CD4-positive, CD25-positive, alpha-beta regulatory T cell (primary cell): ENCODE results near the gene LTV1. TPM values are rescaled to one million over a fixed set of nuclear protein-coding genes. Genes with fewer than 3 reads are reported as not detected.

Source experiments
- ATAC-seq, 2 donors: fragments of 150-1000 bp; cut with Tn5 transposase; one replicate each; pipeline ENCODE4 v1.10.0; 2021; ENCODE audit warnings: low read depth in 2 of 2, moderate number of reproducible peaks in 2 of 2, moderate library complexity in 1 of 2
- DNase-seq, 3 donors: peaks; one replicate each; pipeline versions ENCODE4 v3.0.0 to v3.0.0-alpha.2; 2012 to 2022; ENCODE audit warnings: mixed read lengths in 1 of 3
- H3K27ac ChIP-seq: one replicate; pipeline ENCODE4 v1.7.0; 2013; ENCODE audit warnings: mild to moderate bottlenecking, low read length; ENCODE audit not compliant: insufficient read depth, poor library complexity, severe bottlenecking
- H3K27me3 ChIP-seq: one replicate; pipeline ENCODE4 v1.7.0; 2013; ENCODE audit warnings: low read length; ENCODE audit not compliant: control insufficient read depth, insufficient read depth
- H3K36me3 ChIP-seq: one replicate; pipeline ENCODE4 v1.7.0; 2013; ENCODE audit warnings: mild to moderate bottlenecking, low read length, moderate library complexity; ENCODE audit not compliant: control insufficient read depth, insufficient read depth
- H3K4me1 ChIP-seq: 2 replicates; pipeline ENCODE4 v1.7.0; 2013; ENCODE audit warnings: mild to moderate bottlenecking, low read length; ENCODE audit not compliant: insufficient read depth, control insufficient read depth, poor library complexity, severe bottlenecking
- H3K4me3 ChIP-seq: one replicate; pipeline ENCODE4 v1.7.0; 2013; ENCODE audit warnings: low read depth, mild to moderate bottlenecking, low read length, moderate library complexity
- H3K9me3 ChIP-seq, 2 experiments: 1 replicate in 1 of 2; 2 replicates in 1 of 2; pipeline ENCODE4 v1.7.0; 2013; ENCODE audit warnings: low read length in 2 of 2, mild to moderate bottlenecking in 1 of 2, moderate library complexity in 1 of 2; ENCODE audit not compliant: control insufficient read depth in 2 of 2
- H3K27ac Mint-ChIP-seq, 3 donors: one replicate each; pipeline ENCODE4 v1.8.0; 2020 to 2022; ENCODE audit warnings: mild to moderate bottlenecking in 3 of 3, mixed read lengths in 3 of 3, moderate library complexity in 2 of 3
- H3K27me3 Mint-ChIP-seq: one replicate; pipeline ENCODE4 v1.8.0; 2022; ENCODE audit warnings: mild to moderate bottlenecking, mixed read lengths
- H3K36me3 Mint-ChIP-seq: one replicate; pipeline ENCODE4 v1.8.0; 2020; ENCODE audit warnings: mixed read lengths
- H3K4me1 Mint-ChIP-seq, 4 donors: one replicate each; pipeline ENCODE4 v1.8.0; 2020 to 2022; ENCODE audit warnings: mixed read lengths in 4 of 4, mild to moderate bottlenecking in 1 of 4
- H3K4me3 Mint-ChIP-seq, 4 donors: one replicate each; pipeline ENCODE4 v1.8.0; 2020 to 2022; ENCODE audit warnings: mild to moderate bottlenecking in 4 of 4, mixed read lengths in 4 of 4, moderate library complexity in 3 of 4
- H3K9me3 Mint-ChIP-seq, 7 donors: one replicate each; pipeline ENCODE4 v1.8.0; 2020 to 2022; ENCODE audit warnings: mixed read lengths in 7 of 7, mild to moderate bottlenecking in 3 of 7, moderate library complexity in 2 of 7
- polyA plus RNA-seq, 4 donors: library from polyadenylated mRNA; unstranded; fragments of 300-500 nt; fragmentation: Illumina TruSeq; gene quantifications; one replicate each; pipeline ENCODE4 v1.2.3, GENCODE V29; 2021
- total RNA-seq: library from RNA; stranded (reverse); gene quantifications from one replicate; pipeline ENCODE4 v1.2.3, GENCODE V29; 2022

LTV1 gene
- total and polyA plus RNA-seq, 5 donors from 2014 or later = 17.4 to 24.2 (median 19.0) TPM

DNA sequence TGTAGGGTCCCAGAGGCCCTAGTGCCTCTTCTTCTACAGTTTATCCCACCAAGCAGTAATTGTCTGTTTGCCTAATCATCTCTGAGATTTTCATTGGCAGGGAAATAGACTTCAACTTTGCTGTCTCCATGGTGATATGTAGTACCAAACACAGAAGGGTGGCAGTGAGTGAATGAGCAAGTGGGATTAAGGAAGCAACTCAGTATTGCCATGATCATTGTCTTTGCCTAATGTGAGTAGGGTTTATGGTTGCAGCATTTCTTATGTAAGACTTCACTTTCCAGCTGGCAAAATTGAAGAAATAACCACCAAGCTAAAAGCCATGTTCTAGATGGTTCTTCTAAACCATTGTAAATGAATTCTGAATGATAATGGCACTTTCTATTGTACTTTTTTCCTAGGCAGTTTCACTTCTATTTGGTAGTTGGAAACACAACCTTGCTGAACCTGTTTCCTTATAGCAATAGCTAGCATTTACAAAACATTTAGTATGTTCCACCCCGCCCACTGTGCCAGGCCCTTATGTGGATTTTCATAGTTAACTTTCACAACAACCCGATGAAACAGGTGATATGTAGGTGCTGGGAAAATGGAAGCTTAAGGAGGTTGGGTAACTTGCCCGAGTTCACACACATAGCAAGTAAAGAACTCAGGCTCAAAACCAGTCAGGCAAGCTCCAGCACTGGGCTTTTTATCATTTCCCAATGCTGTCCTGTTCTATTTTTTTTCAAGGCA is 53.2 kb downstream of the LTV1 start:
- ATAC-seq = no peak
- Histone ChIP-seq H3K4me1 (no peaks in the 10 kb centered on the region), H3K27ac (no peak overlapping the region), H3K27me3 (no peaks in the 10 kb centered on the region), H3K36me3 (no peaks in the 10 kb centered on the region), H3K9me3 (no peaks in the 10 kb centered on the region), H3K4me3 (no peak overlapping the region)
- peaks cover 0 to 7% (median 2%) of the 10 kb centered on the region in 4 donors for H3K4me1 Mint-ChIP-seq
- peak overlapping the region in 1 of 3 donors; percentile 25 for H3K27ac Mint-ChIP-seq
- DNase-seq = no peak
- H3K9me3 Mint-ChIP-seq = no peaks in the 10 kb centered on the region
- no peaks in the 10 kb centered on the region for H3K27me3 Mint-ChIP-seq
- peaks cover 11% of the 10 kb centered on the region for H3K36me3 Mint-ChIP-seq
- no peak overlapping the region for H3K4me3 Mint-ChIP-seq

DNA sequence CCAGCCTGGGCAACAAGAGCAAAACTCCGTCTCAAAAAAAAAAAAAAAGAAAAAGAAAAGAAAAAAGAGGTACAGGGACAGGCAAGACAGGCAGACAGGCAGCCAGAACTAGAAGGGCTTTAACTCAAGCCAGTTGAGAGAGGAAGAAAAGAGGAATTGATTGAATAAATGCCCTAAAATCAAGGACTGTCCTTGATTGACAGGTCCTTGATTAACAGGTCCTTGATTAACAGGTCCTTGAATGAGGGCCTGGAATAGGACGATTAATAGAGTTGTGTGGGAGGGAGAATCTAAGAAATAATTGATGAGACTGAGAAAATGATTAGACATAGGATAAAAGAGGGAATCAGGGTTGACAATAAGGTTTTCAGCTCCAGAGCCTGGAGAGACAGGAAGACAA is 57.2 kb downstream of the LTV1 start:
- no peaks in the 10 kb centered on the region for H3K9me3 ChIP-seq
- no peak overlapping the region for H3K4me3 ChIP-seq
- Mint-ChIP-seq H3K36me3 (peaks cover 16% of the 10 kb centered on the region), H3K4me1 (peaks cover 0 to 17% (median 9%) of the 10 kb centered on the region in 4 donors), H3K4me3 (no peak overlapping the region), H3K27ac (peak overlapping the region in 1 of 3 donors; percentile 7), H3K9me3 (peaks cover 0 to 3% (median 0%) of the 10 kb centered on the region in 7 donors), H3K27me3 (no peaks in the 10 kb centered on the region)
- no peak overlapping the region for H3K27ac ChIP-seq
- no peaks in the 10 kb centered on the region for H3K4me1 ChIP-seq
- DNase-seq = no peak
- no peak for ATAC-seq
- no peaks in the 10 kb centered on the region for H3K27me3 ChIP-seq
- no peaks in the 10 kb centered on the region for H3K36me3 ChIP-seq

DNA sequence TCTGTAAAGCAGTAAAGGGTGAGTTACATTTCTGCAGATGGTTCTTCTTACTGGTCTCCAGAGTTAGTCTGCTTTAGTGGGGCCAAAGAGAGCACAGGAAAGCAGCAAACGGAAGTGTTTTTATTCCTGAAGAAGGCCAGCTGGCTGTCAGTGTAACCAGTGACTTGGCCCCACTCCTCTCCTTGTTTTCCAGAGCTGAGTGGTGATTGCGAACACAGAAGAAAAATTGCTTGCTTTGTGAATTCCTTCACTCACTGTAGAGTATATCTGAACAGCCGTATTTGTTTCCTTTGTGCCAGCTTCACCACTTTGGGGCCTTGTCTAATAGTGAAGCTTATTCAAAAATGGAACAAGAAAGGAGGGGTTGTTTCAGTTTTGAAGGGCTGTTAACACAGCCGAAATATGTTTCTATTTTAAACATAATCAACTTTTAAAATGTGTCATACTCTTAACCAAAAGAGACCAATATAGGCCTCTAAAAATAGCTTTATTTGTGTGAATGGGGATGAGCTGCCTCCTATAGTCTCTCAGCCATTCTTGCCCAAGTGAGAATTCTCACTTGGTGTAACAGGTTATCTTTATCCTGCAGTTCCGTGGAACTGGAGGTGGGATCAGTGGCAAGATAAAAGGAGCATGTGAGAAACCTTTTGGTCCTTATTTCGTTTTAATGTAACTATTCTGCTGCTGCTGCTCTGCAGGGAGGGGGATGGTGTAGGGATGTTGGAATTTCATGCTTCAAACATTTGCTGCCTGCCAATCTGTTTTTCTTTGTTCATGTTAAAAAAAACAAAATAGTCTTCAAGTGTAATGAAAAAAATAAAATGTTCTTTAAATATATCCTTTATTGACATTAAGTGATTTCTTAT is 59.0 kb downstream of the LTV1 start:
- Histone ChIP-seq H3K4me3 (no peak overlapping the region), H3K27ac (no peak overlapping the region), H3K27me3 (no peaks in the 10 kb centered on the region), H3K36me3 (no peaks in the 10 kb centered on the region), H3K9me3 (no peaks in the 10 kb centered on the region), H3K4me1 (no peaks in the 10 kb centered on the region)
- peak overlapping the region in 1 of 3 donors; percentile 10 for H3K27ac Mint-ChIP-seq
- H3K4me1 Mint-ChIP-seq = peaks cover 0 to 21% (median 9%) of the 10 kb centered on the region in 4 donors
- H3K4me3 Mint-ChIP-seq = no peak overlapping the region
- H3K36me3 Mint-ChIP-seq = peaks cover 16% of the 10 kb centered on the region
- no peak for ATAC-seq
- peaks cover 0 to 8% (median 1%) of the 10 kb centered on the region in 7 donors for H3K9me3 Mint-ChIP-seq
- DNase-seq = peak in 1 of 3 donors; percentile 36
- H3K27me3 Mint-ChIP-seq = no peaks in the 10 kb centered on the region

DNA sequence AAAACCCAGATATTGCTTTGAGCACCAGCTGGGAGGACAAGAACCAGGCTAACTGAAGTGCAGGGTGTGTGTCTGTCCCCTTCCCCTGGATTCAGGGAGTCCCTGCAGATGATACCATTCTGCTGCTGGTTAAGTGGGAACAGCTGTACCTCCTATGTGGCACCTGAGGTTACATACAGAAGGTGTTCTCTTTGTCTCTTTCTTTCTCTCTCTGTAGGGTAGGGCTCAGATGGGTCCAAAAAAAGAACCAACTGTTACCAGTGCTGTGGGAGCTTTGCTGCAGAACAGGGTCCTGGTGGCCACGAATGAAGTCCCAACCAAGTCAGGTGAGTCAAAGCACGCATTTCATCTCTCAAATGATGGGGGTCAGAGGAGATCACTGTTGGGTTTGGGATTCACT is 59.7 kb downstream of the LTV1 start:
- Histone ChIP-seq H3K9me3 (no peaks in the 10 kb centered on the region), H3K4me1 (no peaks in the 10 kb centered on the region), H3K36me3 (no peaks in the 10 kb centered on the region), H3K27me3 (no peaks in the 10 kb centered on the region), H3K4me3 (no peak overlapping the region), H3K27ac (no peak overlapping the region)
- ATAC-seq = no peak
- peaks cover 16% of the 10 kb centered on the region for H3K36me3 Mint-ChIP-seq
- DNase-seq = no peak
- H3K4me3 Mint-ChIP-seq = no peak overlapping the region
- H3K9me3 Mint-ChIP-seq = peaks cover 0 to 8% (median 1%) of the 10 kb centered on the region in 7 donors
- no peaks in the 10 kb centered on the region for H3K27me3 Mint-ChIP-seq
- H3K4me1 Mint-ChIP-seq = peaks cover 0 to 21% (median 9%) of the 10 kb centered on the region in 4 donors
- H3K27ac Mint-ChIP-seq = peak overlapping the region in 1 of 3 donors; percentile 43

DNA sequence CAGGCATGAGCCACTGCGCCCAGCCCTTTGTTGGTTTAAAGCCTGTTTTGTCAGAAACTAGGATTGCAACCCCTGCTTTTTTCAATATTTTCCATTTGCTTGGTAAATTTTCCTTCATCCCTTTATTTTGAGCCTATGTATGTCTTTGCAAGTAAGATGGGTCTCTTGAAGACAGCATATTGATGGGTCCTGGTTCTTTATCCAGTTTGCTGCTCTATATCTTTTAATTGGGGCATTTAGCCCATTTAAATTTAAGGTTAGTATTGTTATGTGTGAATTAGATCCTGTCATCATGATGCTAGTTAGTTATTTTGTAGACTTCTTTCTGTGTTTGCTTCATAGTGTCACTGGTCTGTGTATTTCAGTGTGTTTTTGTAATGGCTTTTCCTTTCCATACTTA is 67.9 kb downstream of the LTV1 start:
- H3K4me1 ChIP-seq = no peaks in the 10 kb centered on the region
- H3K27ac ChIP-seq = no peak overlapping the region
- ATAC-seq (no peak), DNase-seq (no peak)
- Mint-ChIP-seq H3K4me1 (no peaks in the 10 kb centered on the region), H3K27ac (no peak overlapping the region), H3K9me3 (peaks cover 4 to 24% (median 10%) of the 10 kb centered on the region in 7 donors), H3K36me3 (peaks cover 25% of the 10 kb centered on the region), H3K4me3 (no peak overlapping the region), H3K27me3 (no peaks in the 10 kb centered on the region)
- no peak overlapping the region for H3K4me3 ChIP-seq
- H3K36me3 ChIP-seq = no peaks in the 10 kb centered on the region
- no peaks in the 10 kb centered on the region for H3K27me3 ChIP-seq
- H3K9me3 ChIP-seq = peaks cover 8 to 14% of the 10 kb centered on the region in 2 experiments

DNA sequence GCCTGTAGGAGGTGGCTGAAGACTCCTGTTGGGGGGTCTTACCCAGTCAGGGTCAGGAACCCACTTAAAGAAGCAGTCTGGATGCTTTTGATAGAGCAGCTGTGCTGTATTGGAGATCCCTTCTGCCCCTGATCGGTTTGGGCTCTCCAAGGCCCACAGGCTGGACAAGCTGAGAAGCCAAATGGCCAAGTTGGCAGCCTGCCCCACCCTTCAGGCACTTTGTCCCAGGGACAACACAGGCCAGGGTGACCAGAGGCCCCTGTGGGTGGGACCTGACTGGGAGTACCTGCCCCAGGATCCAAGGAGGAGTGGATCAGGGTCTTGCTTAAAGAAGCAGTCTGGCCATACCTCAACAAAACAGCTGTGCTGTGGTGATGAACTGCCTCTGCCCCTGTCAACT is 69.5 kb downstream of the LTV1 start:
- H3K4me3 ChIP-seq = no peak overlapping the region
- Mint-ChIP-seq H3K36me3 (peaks cover 30% of the 10 kb centered on the region), H3K4me1 (no peaks in the 10 kb centered on the region), H3K27me3 (no peaks in the 10 kb centered on the region), H3K4me3 (no peak overlapping the region), H3K9me3 (peaks cover 4 to 29% (median 10%) of the 10 kb centered on the region in 7 donors), H3K27ac (no peak overlapping the region)
- peaks cover 1% of the 10 kb centered on the region for H3K27me3 ChIP-seq
- H3K27ac ChIP-seq = no peak overlapping the region
- H3K9me3 ChIP-seq = peaks cover 8 to 14% of the 10 kb centered on the region in 2 experiments
- H3K4me1 ChIP-seq = no peaks in the 10 kb centered on the region
- no peak for DNase-seq
- no peak for ATAC-seq
- no peaks in the 10 kb centered on the region for H3K36me3 ChIP-seq
